ENCODE data around the gene ACYP2.

DNA sequence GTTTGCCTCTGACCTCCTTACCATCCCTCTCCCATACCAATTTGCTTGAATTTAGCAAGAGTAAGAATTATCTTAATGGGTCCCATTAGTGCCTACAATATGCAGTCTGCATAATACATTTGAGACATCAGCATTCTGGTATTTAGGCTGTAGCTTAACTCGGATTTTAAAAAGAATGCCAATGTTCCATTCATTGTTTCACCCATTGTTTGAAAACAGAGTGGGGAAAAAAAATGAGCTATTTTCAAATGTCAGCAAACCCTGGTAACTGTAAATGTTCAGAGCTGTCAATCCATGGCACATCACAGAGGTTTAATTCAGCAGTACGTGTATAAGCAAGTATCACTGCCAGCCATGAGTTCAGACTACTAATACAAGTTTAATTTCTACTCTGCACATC lies 202.6 kb downstream of the ACYP2 start:
- TF ChIP-seq ZNF274 (IDR thresholded peaks at IDR 0.05; ENCODE audit: low read length) = no peak
- TF ChIP-seq ZNF274 (tag by site-specific recombination; IDR thresholded peaks at IDR 0.05; ENCODE audit: borderline replicate concordance) = no peak
- TF ChIP-seq, protein P1, sequence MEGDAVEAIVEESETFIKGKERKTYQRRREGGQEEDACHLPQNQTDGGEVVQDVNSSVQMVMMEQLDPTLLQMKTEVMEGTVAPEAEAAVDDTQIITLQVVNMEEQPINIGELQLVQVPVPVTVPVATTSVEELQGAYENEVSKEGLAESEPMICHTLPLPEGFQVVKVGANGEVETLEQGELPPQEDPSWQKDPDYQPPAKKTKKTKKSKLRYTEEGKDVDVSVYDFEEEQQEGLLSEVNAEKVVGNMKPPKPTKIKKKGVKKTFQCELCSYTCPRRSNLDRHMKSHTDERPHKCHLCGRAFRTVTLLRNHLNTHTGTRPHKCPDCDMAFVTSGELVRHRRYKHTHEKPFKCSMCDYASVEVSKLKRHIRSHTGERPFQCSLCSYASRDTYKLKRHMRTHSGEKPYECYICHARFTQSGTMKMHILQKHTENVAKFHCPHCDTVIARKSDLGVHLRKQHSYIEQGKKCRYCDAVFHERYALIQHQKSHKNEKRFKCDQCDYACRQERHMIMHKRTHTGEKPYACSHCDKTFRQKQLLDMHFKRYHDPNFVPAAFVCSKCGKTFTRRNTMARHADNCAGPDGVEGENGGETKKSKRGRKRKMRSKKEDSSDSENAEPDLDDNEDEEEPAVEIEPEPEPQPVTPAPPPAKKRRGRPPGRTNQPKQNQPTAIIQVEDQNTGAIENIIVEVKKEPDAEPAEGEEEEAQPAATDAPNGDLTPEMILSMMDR (tag by site-specific recombination; IDR thresholded peaks at IDR 0.05) = no peak
- no peak for TF ChIP-seq ZNF10 (tag by site-specific recombination; IDR thresholded peaks at IDR 0.05)
- no peak for TF ChIP-seq PRDM1 (tag by site-specific recombination; IDR thresholded peaks at IDR 0.05)

All from HEK293 (cell line).